Measurements from ENCODE around the gene FAM168A.

Gene FAM168A

DNA sequence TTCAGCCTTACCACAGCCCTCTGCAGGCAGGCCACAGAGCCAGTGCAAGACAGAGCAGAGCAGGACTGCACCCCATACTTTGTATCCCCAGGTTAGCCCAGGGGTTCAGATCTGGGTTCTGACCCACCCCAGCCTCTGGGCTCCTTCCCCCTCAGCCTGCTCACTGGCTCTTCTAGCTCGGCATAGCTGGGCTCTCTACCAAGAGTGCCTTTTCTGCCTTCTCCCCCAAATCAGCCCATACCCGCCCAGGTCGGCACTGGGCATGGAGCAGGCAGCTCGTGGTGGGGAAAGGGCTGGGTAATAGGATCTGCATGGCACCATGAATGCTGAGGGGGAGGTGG is 213.4 kb downstream of the FAM168A start:
- DNase-seq: no peak

DNA sequence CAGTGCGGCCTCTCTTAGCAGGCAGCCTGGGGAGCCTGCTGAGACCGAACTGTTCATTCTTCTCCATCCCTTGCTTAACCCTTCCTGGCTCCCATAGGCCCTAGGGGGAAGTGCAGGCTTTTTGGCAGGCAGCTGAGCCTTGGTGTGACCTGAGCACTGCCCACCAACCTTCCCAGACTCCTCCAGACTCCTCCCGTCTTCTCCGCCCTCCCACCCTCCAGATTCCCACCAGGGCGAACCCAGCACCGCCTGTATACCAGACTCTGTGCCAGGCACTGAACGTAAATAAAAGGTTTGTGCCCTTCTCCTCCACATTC is 213.8 kb downstream of the FAM168A start:
- no peak for DNase-seq

DNA sequence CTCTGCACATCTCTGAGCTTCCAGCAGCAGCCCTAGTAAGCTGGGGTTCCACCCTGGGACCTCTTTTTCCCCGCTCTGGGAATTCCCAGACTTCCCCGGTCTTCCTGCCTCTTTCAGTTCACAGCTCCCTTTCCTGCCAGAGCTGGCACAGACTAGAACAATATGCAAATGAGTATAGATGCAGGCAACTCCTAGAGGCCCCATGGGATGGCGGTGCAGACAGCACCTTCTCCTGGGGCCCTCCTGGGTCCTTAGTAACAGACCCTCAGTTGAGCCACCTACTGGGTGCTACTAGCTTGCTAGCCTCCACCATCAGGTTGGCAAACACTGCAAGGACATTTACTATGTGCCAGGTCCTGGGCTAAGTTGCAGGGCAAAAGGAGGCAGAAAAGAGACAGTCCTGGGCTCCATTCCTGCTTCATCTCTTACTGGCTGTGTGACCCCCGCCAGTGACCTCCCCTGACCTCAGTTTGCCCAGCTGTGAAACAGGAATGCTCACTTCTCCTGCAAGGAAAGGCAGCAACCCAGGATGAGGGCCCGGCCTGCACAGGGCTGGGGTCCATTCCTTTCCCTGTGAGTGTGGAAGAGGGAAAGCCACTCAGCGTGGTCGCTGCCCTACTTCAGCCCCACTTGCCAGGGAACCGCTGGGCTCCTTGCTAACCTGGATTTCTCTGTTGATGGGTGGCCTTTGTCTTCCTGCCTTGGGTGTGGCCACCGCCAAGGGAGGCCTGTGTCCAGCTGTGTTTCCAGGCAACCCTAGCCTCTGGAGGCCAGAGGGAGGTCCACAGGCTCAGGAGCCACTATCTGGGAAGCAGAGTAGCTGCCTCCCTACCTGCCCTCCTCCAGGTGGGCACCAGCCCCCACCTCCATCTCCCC is 214.4 kb downstream of the FAM168A start:
- no peak for DNase-seq

DNA sequence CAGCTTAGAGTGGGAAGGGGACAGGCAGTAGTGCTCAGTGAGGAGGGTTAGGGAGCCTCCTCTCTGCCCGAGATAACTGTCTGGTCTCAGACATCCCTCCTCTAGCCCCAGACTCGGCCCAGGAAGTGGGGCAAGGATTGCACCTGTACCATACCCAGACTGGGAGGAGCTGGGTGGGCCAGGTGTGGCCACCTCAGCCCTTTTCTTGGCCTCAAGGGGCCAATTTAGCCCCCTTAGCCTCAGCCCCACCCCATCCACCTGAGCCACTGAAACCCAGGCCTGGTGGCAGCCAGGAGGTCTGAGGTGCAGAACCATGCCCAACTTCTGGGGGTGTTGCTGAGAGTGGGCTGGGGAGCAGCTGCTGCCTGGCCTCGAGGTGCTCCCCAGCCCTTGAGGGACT is 215.2 kb downstream of the FAM168A start:
- DNase-seq: no peak

DNA sequence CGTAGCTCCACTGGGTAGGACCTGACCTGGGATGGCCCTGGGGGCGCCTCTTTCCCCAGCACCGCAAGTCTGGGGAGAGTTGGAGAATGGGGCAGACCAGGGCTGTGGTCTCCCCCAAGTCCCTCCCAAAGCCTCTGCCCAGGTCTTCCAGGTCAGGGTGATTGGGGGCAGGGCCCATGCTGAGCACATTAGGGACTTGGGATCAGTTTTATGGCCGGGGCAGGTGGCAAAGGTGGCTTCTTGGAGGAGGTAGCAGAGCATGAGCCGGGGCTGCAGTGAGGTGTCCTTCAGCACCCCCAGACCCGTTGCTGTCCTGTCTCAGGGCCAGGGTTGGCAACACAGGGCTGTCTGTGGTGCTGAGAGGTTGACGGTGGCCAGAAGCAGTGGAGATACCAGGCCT is 215.7 kb downstream of the FAM168A start:
- no peak for DNase-seq

DNA sequence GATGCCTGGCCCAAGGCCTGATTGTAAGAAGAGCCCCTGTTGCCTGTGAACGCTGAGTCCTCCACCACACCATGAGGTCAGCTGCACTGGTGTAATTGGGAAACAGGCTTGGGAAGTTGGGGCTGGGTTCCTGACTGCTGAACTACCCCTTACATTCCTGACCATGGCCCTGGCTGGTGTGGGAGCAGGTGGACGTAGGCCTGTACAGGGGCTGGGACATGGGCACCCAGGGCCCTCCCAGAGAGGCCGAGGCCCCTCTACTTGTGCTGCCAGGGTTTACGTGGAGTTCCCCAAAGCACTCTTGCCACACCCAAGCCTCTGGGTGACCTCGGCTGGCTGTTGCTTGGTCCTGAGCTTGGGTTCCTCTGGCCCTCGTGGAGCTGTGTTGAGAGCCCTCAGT is 216.3 kb downstream of the FAM168A start:
- DNase-seq: no peak

DNA sequence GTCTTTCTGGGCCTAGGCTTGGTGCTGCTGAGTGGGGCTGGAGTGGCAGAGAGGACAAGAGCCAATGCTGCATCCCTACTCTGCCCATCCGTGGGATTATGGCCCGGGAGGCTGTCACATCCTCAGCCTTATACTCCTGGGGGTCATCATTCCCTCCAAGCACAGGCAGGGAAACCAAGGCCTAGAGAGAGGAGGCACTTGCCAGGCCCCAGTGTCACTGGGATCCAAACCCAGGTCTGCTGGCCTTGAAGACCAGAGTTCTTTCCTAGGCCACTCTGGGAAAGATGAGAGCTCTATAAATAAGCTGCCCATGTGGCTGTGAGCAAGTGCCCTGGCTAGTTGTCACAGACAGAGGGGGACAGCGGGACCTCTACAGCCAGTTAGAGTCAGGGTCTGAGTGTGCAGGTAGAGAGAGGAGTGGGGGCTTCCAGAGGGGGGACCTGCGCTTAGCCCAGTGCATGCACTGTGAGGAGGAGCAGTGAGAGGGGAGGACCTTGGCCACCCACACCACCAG is 217.0 kb downstream of the FAM168A start:
- no peak for DNase-seq

DNA sequence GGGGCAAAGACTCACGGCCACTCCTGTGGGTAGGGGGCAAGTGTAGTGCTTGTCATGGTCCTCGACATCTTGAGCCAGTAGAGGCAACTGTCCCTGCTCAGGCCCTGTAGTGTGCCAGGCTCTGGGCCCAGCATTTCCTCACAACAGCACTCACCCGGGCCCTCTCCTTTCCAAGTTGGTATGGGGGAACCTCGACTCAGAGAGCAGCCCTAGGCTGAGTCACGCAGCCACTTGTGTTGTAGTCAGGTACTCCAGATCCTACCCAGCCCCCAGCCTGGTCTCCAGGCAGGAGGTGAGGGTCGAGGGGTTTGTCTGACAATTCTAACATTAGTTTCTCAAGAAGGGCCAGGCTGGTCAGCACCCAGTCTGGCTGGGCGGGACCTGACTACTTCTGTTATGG is 217.6 kb downstream of the FAM168A start:
- no peak for DNase-seq

DNA sequence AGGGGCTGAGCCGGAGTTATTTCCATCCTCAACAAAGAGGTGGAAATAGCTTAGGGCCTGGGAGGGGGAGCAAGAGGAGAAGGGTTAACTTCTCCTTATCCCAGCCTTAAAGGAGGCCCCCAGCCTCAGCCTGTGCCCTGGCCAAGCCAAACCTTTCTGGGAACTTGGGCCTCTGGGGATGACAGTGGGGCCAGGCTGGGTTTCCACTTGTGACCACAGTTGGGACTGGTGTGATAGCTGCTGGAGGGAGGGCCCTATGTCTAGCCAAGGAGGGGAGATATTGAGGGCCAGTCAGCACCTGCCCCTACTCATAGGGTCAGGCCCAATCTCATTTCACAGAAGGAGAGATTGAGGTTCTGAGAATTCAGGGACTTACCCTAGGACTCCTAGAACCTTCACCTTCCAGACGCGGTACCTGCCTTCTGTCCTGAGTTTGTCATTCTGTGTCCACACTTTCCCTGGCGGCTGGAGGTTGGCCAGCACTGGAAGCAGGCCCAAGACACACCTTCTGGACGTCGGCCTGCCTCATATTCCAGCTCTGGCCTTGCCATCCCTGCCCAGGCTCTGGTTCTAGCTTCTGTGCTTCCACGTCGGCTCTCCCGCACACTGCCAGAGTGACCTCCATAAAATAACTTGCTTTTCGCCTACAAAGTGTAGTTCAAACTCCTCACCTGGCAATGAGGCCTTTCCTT is 218.6 kb downstream of the FAM168A start:
- no peak for DNase-seq

DNA sequence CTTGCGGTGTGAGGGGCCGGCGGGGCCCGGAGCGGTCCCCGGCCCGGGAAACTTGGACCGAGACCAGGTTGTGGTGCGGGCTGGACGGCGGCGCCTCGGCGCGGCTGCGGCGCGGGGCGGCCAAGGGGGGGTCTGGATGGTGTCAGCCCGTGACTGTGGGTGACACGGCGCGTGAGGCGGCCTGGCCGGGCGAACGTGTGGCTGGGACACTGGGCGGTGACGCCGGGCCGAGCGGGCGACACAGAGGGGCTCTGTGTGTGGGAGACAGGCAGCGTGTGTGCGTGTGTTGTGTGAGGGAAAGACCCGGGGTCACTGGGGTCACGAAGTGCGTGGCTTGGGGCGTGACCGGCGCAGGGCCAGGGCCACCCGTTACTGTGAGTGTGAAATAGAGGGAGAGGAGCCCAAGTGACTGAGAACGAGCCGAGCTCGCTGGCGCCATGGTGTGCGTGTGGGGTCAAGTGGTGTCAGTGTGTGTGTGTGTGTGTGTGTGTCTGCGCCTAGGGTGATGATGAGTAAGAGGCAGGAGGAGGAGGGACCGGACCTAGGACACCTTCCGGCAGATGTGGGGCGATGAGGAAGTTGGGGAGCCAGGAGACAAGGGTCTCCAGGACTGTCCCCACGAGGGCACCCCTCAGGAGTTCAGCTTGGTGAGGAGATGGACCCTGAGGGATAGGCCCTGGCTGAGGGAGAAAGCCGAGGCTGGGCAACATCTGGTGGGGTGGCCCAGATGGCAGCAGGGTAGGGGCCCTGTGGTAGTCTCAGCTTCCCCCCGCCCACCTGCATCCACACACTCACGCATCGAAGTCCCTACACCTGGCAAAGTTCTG is 220.9 kb downstream of the FAM168A start:
- DNase-seq: peak; percentile 73

DNA sequence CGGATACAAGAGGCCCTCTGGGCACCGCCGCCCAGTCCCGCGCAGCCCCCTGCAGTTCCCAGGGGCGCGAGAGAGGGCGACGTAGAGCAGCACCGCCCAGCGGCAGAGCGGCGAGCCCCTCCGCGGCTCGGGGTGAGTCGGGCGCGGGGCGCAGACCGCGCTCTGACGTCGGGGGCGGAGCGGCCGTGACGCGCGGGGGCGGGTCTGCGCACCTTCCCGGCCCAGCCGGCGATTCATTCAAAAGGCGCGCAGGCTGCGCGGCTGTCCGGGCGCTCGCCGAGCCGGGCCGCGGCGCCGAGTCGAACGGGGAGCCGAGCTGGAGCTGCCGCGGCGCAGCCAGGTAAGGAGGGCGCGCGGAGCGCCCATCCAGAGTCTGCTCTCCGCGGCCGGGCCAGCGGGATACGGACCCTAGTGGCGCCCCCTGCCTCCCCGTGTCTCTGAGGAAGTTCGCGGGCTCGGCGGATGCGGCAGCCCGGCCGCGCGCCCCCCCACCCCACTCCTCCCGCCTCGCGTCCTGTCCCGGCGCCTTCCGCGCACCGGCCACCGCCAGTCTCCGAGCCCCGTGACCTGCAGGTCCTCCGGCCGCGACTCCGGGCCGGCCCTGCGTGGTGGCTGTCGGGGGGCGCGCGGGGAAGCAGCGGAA is 221.6 kb downstream of the FAM168A start, which contains the start of gene RELT:
TSS of gene RELT (plus strand) at position 240 of the 643 bp plus-strand sequence. CDS start 12,738 bp downstream, outside the sequence.
- peak; percentile 98 for DNase-seq

DNA sequence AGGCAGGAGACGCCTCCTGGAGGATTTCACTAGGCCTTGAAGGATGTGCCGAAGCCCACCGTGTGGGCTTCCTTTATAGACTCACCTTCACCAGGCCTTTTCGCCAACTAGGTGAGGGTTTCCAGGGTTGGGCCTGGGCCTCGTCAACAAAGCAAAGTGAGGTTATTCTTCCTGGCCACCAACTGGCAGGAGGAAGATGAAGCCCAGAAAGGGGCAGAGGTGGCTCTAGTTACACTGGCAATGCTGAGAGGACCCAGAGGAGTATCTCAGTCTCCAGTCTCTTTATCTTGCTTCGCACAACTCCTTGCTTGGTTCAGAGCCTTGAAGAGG is 222.1 kb downstream of the FAM168A start:
- no peak for DNase-seq

DNA sequence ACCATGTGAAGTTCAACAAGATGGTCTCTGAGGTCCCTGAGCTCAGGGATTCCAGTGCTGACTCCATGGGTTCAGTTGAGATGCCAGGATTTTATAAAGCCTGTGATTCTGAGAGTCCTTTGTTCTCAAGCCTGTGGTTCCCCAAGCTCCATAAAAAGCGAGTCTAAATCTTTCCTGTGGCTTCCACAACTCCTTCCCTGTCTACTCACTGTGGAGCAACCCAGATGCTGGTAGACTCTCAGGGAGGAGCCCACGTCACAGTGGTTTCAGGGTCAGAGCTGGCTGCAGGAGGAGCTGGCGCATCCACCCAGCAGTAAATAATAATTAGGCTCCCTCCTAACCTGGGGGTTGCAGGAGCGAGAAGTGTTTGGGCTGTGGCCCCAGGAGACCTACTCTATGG is 223.8 kb downstream of the FAM168A start:
- no peak for DNase-seq

DNA sequence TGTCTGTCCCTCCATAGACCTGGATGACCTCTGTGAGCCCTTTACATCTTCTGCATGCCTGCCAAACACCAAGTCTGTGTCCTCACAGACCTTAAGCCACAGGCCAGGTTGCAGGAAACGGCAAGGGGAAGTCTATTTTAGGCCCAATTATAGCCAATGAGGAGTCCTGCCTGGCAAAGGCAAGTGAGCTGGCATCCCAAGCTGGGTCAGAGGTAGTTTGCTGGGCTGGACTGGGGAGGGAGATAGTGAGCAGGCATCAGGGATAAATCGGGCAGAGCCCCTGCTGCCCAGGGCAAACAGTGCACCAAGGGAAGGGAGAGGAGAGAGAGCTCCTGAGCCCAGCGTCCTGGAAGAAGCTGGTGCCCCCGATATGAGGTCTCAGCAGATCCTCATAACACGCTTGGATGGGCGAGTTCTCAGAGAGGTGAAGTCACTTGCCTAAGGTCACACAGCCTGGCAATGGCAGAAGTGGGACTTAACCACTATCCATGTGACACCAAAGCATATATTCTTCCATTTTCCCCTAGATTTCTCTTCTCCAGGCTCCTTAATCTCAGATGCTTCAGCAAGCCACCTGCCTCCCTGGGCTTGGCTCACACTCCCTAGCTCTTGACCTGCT is 225.4 kb downstream of the FAM168A start:
- DNase-seq: no peak

DNA sequence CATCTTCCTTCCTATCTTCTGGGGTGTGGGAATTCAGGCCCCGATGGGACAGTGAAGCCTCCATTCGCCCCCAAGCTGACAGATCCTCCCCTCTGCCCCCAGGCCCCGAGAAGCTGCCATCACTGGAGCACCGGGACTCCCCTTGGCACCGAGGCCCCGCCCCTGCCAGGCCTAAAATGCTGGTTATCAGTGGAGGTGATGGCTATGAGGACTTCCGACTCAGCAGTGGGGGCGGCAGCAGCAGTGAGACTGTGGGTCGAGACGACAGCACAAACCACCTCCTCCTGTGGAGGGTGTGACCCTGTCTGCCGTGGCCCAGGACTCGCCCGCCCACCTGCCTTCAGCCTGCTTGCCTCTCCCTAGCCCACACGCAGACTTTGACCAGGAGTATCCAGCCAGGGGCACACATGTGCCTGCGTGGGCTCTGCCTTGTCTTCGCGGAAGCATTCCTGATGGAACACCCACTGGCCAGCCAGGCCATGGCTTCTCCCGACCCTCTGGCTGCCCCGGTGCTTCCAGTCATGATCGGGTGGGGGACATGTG is 230.4 kb downstream of the FAM168A start:
- peak; percentile 40 for DNase-seq

DNA sequence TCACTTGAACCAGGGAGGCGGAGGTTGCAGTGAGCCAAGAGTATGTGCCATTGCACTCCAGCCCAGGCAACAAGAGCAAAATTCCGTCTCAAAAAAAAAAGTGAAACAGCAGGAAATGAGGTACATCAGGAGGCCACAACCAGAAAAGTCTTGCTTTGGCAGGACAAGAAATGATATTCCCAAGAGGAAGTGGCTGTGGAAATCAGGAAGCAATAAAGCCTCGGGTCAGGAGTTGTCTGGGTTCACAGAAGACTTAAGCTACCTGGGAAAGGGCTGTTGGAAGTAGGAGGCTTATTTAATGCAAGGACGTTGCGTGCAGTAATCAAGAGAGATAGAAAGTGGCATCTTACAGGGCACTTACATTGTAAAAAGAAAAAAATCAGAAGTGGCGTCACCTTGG is 231.0 kb downstream of the FAM168A start:
- DNase-seq: no peak

DNA sequence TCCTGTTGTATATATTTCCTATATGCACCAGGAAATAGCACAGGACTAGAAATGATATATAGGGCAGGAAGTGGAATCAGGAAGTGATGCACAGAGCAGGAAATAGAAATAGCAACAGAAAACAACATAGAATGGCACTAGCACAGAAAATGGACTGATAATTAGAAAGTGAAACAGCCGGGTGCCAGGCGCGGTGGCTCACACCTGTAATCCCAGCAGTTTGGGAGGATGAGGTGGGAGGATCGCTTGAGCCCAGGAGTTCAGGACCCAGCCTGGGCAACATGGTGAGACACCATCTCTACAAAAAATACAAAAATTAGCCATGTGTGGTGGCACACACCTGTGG is 231.7 kb downstream of the FAM168A start:
- no peak for DNase-seq

DNA sequence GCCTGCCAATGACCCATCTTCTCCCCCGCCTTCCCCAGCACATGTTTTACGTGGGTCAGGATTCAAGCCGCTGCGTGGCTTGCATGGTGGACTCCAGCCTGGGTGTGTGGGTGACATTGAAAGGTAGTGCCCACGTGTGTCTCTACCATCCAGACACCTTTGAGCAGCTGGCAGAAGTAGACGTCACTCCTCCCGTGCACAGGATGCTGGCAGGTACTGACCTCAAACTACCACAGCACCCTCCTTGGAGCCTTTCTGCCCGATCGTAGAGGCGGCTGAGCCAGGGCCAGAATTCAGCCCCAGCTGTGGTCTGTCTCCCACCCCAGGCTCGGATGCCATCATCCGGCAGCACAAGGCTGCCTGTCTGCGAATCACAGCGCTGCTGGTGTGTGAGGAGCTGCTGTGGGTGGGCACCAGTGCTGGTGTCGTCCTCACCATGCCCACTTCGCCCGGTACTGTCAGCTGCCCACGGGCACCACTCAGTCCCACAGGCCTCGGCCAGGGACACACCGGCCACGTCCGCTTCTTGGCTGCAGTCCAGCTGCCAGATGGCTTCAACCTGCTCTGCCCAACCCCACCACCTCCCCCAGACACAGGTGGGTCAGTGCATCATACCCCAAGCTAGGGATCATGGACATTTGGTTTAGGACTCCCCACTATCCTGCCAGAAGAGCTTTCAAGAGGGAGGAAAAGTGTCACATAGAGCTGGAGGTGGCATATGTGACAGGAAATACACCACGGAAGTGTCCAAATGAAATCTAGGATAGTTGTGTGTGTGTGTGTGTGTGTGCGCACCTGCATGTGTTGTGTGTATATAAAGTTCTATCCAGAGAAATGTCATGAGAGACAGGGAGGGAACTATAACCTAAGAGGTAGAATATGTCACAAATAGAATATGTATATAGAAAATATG is 232.3 kb downstream of the FAM168A start:
- DNase-seq: no peak

DNA sequence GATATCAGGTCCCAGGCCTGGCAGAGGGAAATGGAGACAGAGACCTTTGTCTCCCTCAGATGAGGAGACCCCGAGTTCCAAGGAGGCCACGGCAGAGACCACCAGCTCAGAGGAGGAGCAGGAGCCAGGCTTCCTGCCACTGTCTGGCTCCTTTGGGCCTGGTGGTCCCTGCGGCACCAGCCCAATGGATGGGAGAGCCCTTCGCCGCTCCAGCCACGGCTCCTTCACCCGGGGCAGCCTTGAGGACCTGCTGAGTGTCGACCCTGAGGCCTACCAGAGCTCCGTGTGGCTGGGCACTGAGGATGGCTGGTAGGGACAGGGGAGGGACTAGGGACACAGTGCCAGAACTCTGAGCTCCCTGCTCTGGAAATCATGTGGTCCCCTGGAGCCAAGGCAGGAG is 234.8 kb downstream of the FAM168A start:
- no peak for DNase-seq

DNA sequence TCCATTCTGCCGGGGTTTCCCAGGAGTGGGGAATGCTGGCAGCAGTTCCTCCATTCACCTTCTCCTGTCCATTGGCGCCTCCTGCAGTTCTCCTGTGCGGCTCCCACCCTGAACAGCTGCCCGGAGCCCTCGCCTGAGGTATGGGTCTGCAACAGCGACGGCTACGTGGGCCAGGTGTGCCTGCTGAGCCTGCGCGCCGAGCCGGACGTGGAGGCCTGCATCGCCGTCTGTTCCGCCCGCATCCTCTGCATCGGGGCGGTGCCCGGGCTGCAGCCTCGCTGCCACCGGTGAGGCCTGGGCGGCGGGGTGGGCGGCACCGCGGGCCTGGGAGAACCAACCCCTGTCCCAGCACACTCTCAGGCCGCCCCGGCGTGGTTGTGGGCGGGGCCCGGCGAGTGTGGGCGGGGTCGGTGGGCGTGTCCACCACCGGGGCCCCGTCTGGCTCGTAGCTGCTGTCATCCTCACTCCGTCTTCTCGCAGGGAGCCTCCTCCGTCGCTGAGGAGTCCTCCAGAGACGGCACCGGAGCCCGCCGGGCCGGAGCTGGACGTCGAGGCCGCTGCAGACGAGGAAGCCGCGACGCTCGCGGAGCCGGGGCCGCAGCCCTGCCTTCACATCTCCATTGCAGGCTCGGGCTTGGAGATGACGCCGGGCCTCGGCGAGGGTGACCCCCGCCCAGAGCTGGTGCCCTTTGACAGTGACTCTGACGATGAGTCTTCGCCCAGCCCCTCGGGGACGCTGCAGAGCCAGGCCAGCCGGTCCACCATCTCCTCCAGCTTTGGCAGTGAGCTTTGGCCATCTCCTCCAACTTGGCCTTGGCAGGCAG is 235.7 kb downstream of the FAM168A start:
- DNase-seq: no peak

Measured in stimulated activated CD8-positive, alpha-beta memory T cell treated with anti-CD3 and anti-CD28 coated beads, Interleukin-4, amount 100 ng/mL, for 48 hours (primary cell).